NK-92 treated with Interleukin-12 subunit alpha and Interleukin-12 subunit beta, amount 100 ng/mL, for 24 hours (cell line): Measurements from ENCODE around the gene TCP11X1.
"Not testable (repeated sequence)": the region's sequence is repeated elsewhere in the genome, so short reads cannot be mapped to it uniquely, and the experiment has no call there.

Experiments used
- DNase-seq: peaks from one replicate; lab custom pipeline; 2025; lab: John Stamatoyannopoulos, UW

Gene TCP11X1

DNA sequence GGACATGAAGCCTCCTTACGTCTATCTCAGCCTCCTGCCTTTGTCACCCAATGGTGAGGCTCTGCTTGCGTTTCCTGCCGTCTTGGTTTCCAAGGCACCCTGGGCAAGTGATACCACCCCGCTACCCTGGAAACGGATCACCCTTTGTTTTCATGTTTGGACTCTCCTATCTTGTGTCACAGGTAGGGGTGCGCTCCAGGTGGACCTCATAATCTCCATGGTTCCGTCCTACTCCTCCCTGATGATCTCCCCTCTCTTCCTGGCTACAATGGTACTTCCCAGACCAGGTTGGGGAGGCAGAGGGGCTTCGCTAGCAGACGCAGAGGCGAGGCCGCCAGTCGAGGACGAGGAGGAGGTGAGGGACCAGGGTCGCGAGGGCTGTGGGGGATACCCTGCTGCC lies at the start of gene TCP11X1:
Gene TCP11X1, plus strand, starts transcription at position 316 of the 400 bp plus-strand sequence.
- DNase-seq, result not testable (repeated sequence)

- DNase-seq, result no peak
Measured at GRCh38 chrX:102185967-102186720, 29.0 kb upstream of the TCP11X1 start.

DNA sequence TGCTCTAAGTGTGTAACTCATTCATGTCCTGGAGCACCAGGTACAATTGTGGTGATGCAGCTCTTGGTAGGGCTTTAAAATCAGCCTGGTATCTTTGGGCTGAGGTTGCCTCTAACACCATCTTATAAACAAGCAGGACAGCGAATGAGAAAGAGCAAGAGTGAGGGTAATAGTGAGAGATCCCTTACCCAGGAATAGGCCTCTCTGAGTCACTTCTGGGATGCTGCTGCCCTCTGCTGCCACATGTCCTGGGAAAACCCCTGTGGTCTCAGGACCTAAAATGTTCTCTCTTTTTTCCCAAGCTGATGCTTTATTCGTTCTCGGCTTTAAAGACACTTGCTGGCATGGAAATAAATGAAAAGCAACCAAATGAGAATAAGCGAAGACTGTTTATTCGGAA lies 7.2 kb upstream of the TCP11X1 start:
- not testable (repeated sequence) for DNase-seq

- not testable (repeated sequence) for DNase-seq
Measured at GRCh38 chrX:102216497-102216896, 1.4 kb downstream of the TCP11X1 start.

- not testable (repeated sequence) for DNase-seq
Measured at GRCh38 chrX:102235678-102236077, 20.6 kb downstream of the TCP11X1 start.

- not testable (repeated sequence) for DNase-seq
Measured at GRCh38 chrX:102240265-102240664, 25.2 kb downstream of the TCP11X1 start.

- DNase-seq, result not testable (repeated sequence)
Measured at GRCh38 chrX:102246893-102247292, 31.8 kb downstream of the TCP11X1 start, which contains the start of gene NXF2. TSS of gene NXF2 (plus strand) at chrX:102247167. CDS start at chrX:102307079, 59,912 bp downstream.

DNA sequence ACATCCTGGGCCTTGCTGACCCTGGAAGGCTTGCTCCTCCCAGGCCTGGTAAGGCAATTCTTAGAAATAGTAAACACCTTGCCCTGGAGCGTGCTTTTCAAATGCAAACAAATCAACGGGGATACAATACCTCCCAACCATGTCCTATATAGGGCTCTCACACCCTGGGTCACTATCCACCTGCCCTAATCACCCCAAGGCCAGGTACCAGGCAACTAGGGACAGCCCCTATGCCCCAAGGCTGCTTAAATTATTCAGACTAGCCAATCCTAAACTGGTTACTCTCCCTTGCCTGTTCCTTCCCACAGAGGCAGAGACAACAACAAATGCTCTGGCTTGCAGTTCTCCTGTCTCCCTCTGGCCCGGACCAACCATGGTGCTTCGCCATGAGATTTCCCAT lies 57.1 kb downstream of the TCP11X1 start:
- not testable (repeated sequence) for DNase-seq
